ENCODE data around the gene LEKR1.

The LEKR1 gene

GRCh38 chr3:156987946-156988345 is 161.8 kb downstream of the LEKR1 start:
- DNase-seq = no peak

GRCh38 chr3:156997351-156997750 is 171.2 kb downstream of the LEKR1 start:
- no peak for DNase-seq

- DNase-seq = no peak
Measured at GRCh38 chr3:157001221-157001957, 175.2 kb downstream of the LEKR1 start.

- DNase-seq = no peak
Measured at GRCh38 chr3:157021679-157022078, 195.5 kb downstream of the LEKR1 start.

GRCh38 chr3:157023226-157023625 is 197.1 kb downstream of the LEKR1 start:
- no peak for DNase-seq

GRCh38 chr3:157026091-157026490 is 199.9 kb downstream of the LEKR1 start:
- DNase-seq = no peak

- no peak for DNase-seq
Measured at GRCh38 chr3:157027861-157028745, 201.9 kb downstream of the LEKR1 start.

GRCh38 chr3:157029365-157029790 is 203.2 kb downstream of the LEKR1 start:
- DNase-seq = no peak

GRCh38 chr3:157030712-157031111 is 204.6 kb downstream of the LEKR1 start:
- DNase-seq = no peak

GRCh38 chr3:157033001-157033400 is 206.8 kb downstream of the LEKR1 start:
- no peak for DNase-seq

- DNase-seq = no peak
Measured at GRCh38 chr3:157040456-157040855, 214.3 kb downstream of the LEKR1 start.

- DNase-seq = no peak
Measured at GRCh38 chr3:157042226-157042625, 216.1 kb downstream of the LEKR1 start.

GRCh38 chr3:157043771-157044170 is 217.6 kb downstream of the LEKR1 start:
- DNase-seq = no peak

GRCh38 chr3:157045238-157045850 is 219.2 kb downstream of the LEKR1 start:
- DNase-seq = no peak

- DNase-seq = no peak
Measured at GRCh38 chr3:157046520-157046919, 220.4 kb downstream of the LEKR1 start.

GRCh38 chr3:157051055-157051454 is 224.9 kb downstream of the LEKR1 start:
- no peak for DNase-seq

- DNase-seq = no peak
Measured at GRCh38 chr3:157051591-157051990, 225.4 kb downstream of the LEKR1 start.

GRCh38 chr3:157056035-157056434 is 229.9 kb downstream of the LEKR1 start:
- no peak for DNase-seq

- DNase-seq = no peak
Measured at GRCh38 chr3:157058392-157059071, 232.4 kb downstream of the LEKR1 start.

- no peak for DNase-seq
Measured at GRCh38 chr3:157059181-157059580, 233.0 kb downstream of the LEKR1 start.

GRCh38 chr3:157059661-157060060 is 233.5 kb downstream of the LEKR1 start:
- no peak for DNase-seq

- DNase-seq = no peak
Measured at GRCh38 chr3:157061265-157061664, 235.1 kb downstream of the LEKR1 start.

GRCh38 chr3:157063469-157063868 is 237.3 kb downstream of the LEKR1 start:
- DNase-seq = no peak
